HepG2 (cell line): ENCODE results near the gene TMEM255B. TPM values are rescaled to one million over a fixed set of nuclear protein-coding genes. Genes with fewer than 3 reads are reported as not detected.

Source experiments
- ATAC-seq: fragments of 200-7000 bp; cut with Tn5 transposase; 3 replicates; pipeline ENCODE4 v1.9.1; 2020; ENCODE audit warnings: mild to moderate bottlenecking, moderate library complexity
- BruUV-seq: library from RNA; stranded (reverse); fragments of 400-500 nt; replicated peaks from 2 replicates; lab custom pipeline; 2021; lab: Mats Ljungman, UMichigan
- CTCF ChIA-PET: fragments of 300-600 bp; formaldehyde crosslinking; extraction: SDS; loops from one replicate; lab custom pipeline; 2021; ENCODE audit warnings: low total read pairs, inconsistent platforms, low intra/inter-chr PET ratio; lab: Yijun Ruan, JAX
- POLR2A ChIA-PET: fragments of 350-600 bp; sonication (Branson Sonifier 250); formaldehyde crosslinking; loops from one replicate; lab custom pipeline; 2020; ENCODE audit warnings: antibody characterized with exemption, inconsistent platforms; lab: Yijun Ruan, JAX
- DNase-seq: peaks from one replicate; pipeline ENCODE4 v3.0.0-alpha.2; 2015; ENCODE audit warnings: low spot score
- FAIRE-seq: peaks from 3 replicates; lab custom pipeline; 2011; peaks lifted over from hg19 to GRCh38; lab: Jason Lieb, UNC
- H2AFZ ChIP-seq: one replicate; pipeline ENCODE4 v1.6.1; 2011; ENCODE audit warnings: low read length, inconsistent platforms
- H3K27ac ChIP-seq: fragments of 300-600 bp; 3 replicates; pipeline ENCODE4 v1.8.0; 2011; ENCODE audit warnings: mixed run types, mild to moderate bottlenecking, mixed read lengths, low read length, inconsistent platforms; ENCODE audit not compliant: insufficient read depth; ENCODE audit errors: extremely low read length
- H3K27me3 ChIP-seq, 2 experiments: fragments of 200-600 bp in 1 of 2; 2 replicates in 1 of 2; 3 replicates in 1 of 2; pipeline versions ENCODE4 v1.6.0 to v1.8.0; 2011; ENCODE audit warnings: low read length in 2 of 2, mild to moderate bottlenecking in 2 of 2, moderate library complexity in 2 of 2, inconsistent platforms in 1 of 2; ENCODE audit not compliant: insufficient read depth in 2 of 2, control insufficient read depth in 1 of 2
- H3K36me3 ChIP-seq, 2 experiments: fragments of 200-600 bp in 1 of 2; replicated peaks in 1 of 2; 2 replicates in 1 of 2; 3 replicates in 1 of 2; pipeline versions ENCODE4 v1.5.1 to v1.8.0; 2011; ENCODE audit warnings: low read length in 2 of 2, inconsistent platforms in 1 of 2; ENCODE audit not compliant: insufficient read depth in 2 of 2, control insufficient read depth in 1 of 2
- H3K4me1 ChIP-seq: 2 replicates; pipeline ENCODE4 v1.5.1; 2012; ENCODE audit warnings: low read length, inconsistent platforms; ENCODE audit not compliant: insufficient read depth
- H3K4me2 ChIP-seq: 2 replicates; pipeline ENCODE4 v1.6.0; 2011; ENCODE audit warnings: low read depth, low read length, inconsistent platforms
- H3K4me3 ChIP-seq, 3 experiments: fragments of 200-600 bp in 1 of 3; sonication (generic), shearing (Covaris generic) in 1 of 3; replicated peaks in 1 of 3; 2 replicates each; pipeline ENCODE4 v1.5.1; 2011 to 2016; ENCODE audit warnings: low read length in 3 of 3, inconsistent platforms in 2 of 3, low read depth in 2 of 3, mild to moderate bottlenecking in 2 of 3, control low read depth in 1 of 3, mixed read lengths in 1 of 3; ENCODE audit not compliant: insufficient read depth in 1 of 3
- H3K79me2 ChIP-seq: one replicate; pipeline ENCODE4 v1.6.1; 2011; ENCODE audit warnings: low read length, inconsistent platforms; ENCODE audit not compliant: insufficient read depth
- H3K9ac ChIP-seq: 2 replicates; pipeline ENCODE4 v1.6.0; 2011; ENCODE audit warnings: mild to moderate bottlenecking, low read depth, low read length, inconsistent platforms; ENCODE audit not compliant: insufficient read depth
- H3K9me3 ChIP-seq: 2 replicates; pipeline ENCODE4 v1.5.1; 2012; ENCODE audit warnings: mild to moderate bottlenecking, low read length
- H4K20me1 ChIP-seq: 2 replicates; pipeline ENCODE4 v1.6.0; 2011; ENCODE audit warnings: inconsistent platforms, mild to moderate bottlenecking, low read length, moderate library complexity; ENCODE audit not compliant: insufficient read depth
- DNMT3B ChIP-seq: conservative IDR thresholded peaks from 2 replicates; pipeline ENCODE4 v1.6.1; 2016; ENCODE audit warnings: missing biosample characterization, control low read depth
- ELF4 ChIP-seq: sonication (generic); formaldehyde crosslinking; IDR thresholded peaks from 2 replicates; pipeline ENCODE4 v1.5.0; 2020; ENCODE audit warnings: missing genetic modification reagents, mild to moderate bottlenecking, moderate library complexity, borderline replicate concordance
- GABPB1 ChIP-seq: IDR thresholded peaks from 2 replicates; pipeline ENCODE4 v1.6.1; 2016; ENCODE audit warnings: mild to moderate bottlenecking, missing genetic modification reagents, moderate library complexity, missing compliant biosample characterization
- MAZ ChIP-seq, 2 experiments: sonication (generic) in 1 of 2; formaldehyde crosslinking in 1 of 2; IDR thresholded peaks; 2 replicates each; pipeline versions ENCODE4 v1.5.0 to v1.6.1; 2012 to 2020; ENCODE audit warnings: low read depth in 2 of 2, mild to moderate bottlenecking in 2 of 2, borderline replicate concordance in 1 of 2, improper control_type of control experiment in 1 of 2, low read length in 1 of 2, missing genetic modification reagents in 1 of 2, moderate library complexity in 1 of 2
- RFXAP ChIP-seq: sonication (generic); formaldehyde crosslinking; IDR thresholded peaks from 2 replicates; pipeline ENCODE4 v1.4.0; 2020; ENCODE audit warnings: missing genetic modification reagents, borderline replicate concordance
- SMAD3 ChIP-seq: sonication (generic); formaldehyde crosslinking; IDR thresholded peaks from 2 replicates; pipeline ENCODE4 v1.4.0; 2020; ENCODE audit warnings: missing genetic modification reagents
- STAG1 ChIP-seq: sonication (generic); formaldehyde crosslinking; IDR thresholded peaks from 2 replicates; pipeline ENCODE4 v1.4.0; 2020; ENCODE audit warnings: missing genetic modification reagents
- TARDBP ChIP-seq: sonication (generic); formaldehyde crosslinking; IDR thresholded peaks from 2 replicates; pipeline ENCODE4 v1.8.0; 2022; ENCODE audit warnings: mild to moderate bottlenecking, missing genetic modification reagents
- THAP9 ChIP-seq: sonication (generic); formaldehyde crosslinking; IDR thresholded peaks from 2 replicates; pipeline ENCODE4; 2020; ENCODE audit warnings: missing genetic modification reagents, mild to moderate bottlenecking, borderline replicate concordance
- ZNF180 ChIP-seq: sonication (generic); formaldehyde crosslinking; IDR thresholded peaks from 2 replicates; pipeline ENCODE4 v1.4.0; 2020; ENCODE audit warnings: low read depth, missing genetic modification reagents, borderline replicate concordance
- ZNF546 ChIP-seq: sonication (generic); formaldehyde crosslinking; conservative IDR thresholded peaks from 2 replicates; pipeline ENCODE4 v1.8.1; 2023; ENCODE audit warnings: mild to moderate bottlenecking, missing genetic modification reagents
- ZNF614 ChIP-seq: IDR thresholded peaks from 2 replicates; pipeline ENCODE4 v1.6.1; 2018; ENCODE audit warnings: missing biosample characterization, missing genetic modification reagents, inconsistent platforms, borderline replicate concordance
- ZNF672 ChIP-seq: sonication (generic); formaldehyde crosslinking; IDR thresholded peaks from 2 replicates; pipeline ENCODE4 v1.8.1; 2022; ENCODE audit warnings: missing genetic modification reagents
- ZNF710 ChIP-seq: sonication (generic); formaldehyde crosslinking; IDR thresholded peaks from 2 replicates; pipeline ENCODE4 v1.5.0; 2020; ENCODE audit warnings: mild to moderate bottlenecking, missing genetic modification reagents, borderline replicate concordance
- WGBS: methylation state at CpG from one replicate; pipeline ENCODE4 v1.1.6; 2017; ENCODE audit warnings: low lambda C conversion rate; 5-methylcytosine and 5-hydroxymethylcytosine counted together
- in situ Hi-C: cut with HindIII; loops from 2 replicates; pipeline ENCODE4 v1.10.0; 2017; ENCODE audit warnings: low pct_unique_long_range_greater_than_20kb; ENCODE audit not compliant: extremely low pct_ligation_motif_present
- intact Hi-C: fragments of 100-400 bp; cut with micrococcal nuclease; formaldehyde crosslinking; loops from one replicate; pipeline ENCODE4 v1.10.0; 2022; ENCODE audit not compliant: unreplicated experiment
- polyA plus RNA-seq, 8 experiments: library from polyadenylated mRNA; depleted of rRNA in 3 of 8; stranded (reverse) in 7 of 8; unstranded in 1 of 8; fragments of >200 nt; fragmentation: Illumina TruSeq in 4 of 8; extraction: Trizol in 4 of 8; gene quantifications; 2 replicates each; pipeline versions ENCODE4 v1.2.1 to v1.2.3, GENCODE V29; 2011 to 2016; ENCODE audit warnings: low read depth in 4 of 8, missing spikeins in 1 of 8, mixed read lengths in 1 of 8; ENCODE audit not compliant: insufficient read depth in 1 of 8
- total RNA-seq, 5 experiments: library from RNA; depleted of rRNA; stranded (reverse); fragments of >200 nt; fragmentation: Illumina TruSeq; extraction: Trizol; gene quantifications; 2 replicates each; pipeline ENCODE4 v1.2.3, GENCODE V29; 2016; ENCODE audit warnings: low read depth in 1 of 5

TMEM255B gene
- total and polyA plus RNA-seq, 2 of the 13 experiments (the other 11 are each of a cell fraction or from before 2014, with no cell fraction given) = not detected

- Histone ChIP-seq H3K4me1 (peaks cover 25% of the 10 kb centered on the region), H2AFZ (no peak overlapping the region), H4K20me1 (no peaks in the 10 kb centered on the region), H3K79me2 (no peaks in the 10 kb centered on the region), H3K9me3 (no peaks in the 10 kb centered on the region), H3K9ac (no peak overlapping the region), H3K27me3 (peaks cover 0 to 1% of the 10 kb centered on the region in 2 experiments; a peak in 3 of 5 replicates), H3K27ac (no peak overlapping the region), H3K4me3 (no peak overlapping the region), H3K4me2 (no peak overlapping the region), H3K36me3 (no peaks in the 10 kb centered on the region)
- WGBS = 68% methylated on average over 17 of the region's 30 CpGs
- ChIA-PET POLR2A (no interaction called here), CTCF (no interaction called here)
- in situ Hi-C loops = no loop called here
- ATAC-seq (no peak), FAIRE-seq (no peak), DNase-seq (no peak)
- TF ChIP-seq TARDBP (CRISPR knock-in tag) (no peak), SMAD3 (CRISPR knock-in tag) (no peak), ZNF614 (CRISPR knock-in tag) (no peak), DNMT3B (no peak), ZNF710 (CRISPR knock-in tag) (no peak), GABPB1 (no peak), THAP9 (CRISPR knock-in tag) (no peak), ZNF180 (CRISPR knock-in tag) (no peak), ZNF672 (CRISPR knock-in tag) (no peak), MAZ (IDR thresholded peaks at IDR 0.05; ENCODE audit: borderline replicate concordance, low read depth, low read length) (no peak), MAZ (CRISPR knock-in tag; IDR thresholded peaks at IDR 0.05; ENCODE audit: low read depth) (no peak), RFXAP (CRISPR knock-in tag) (no peak), ELF4 (no peak), ZNF546 (CRISPR knock-in tag) (no peak), STAG1 (no peak)
- no TSS peak for BruUV-seq
- intact Hi-C loops = no loop called here
Observed at GRCh38 chr13:113843063-113843654, 84.1 kb downstream of the TMEM255B start.
